Suppressor macrophage treated with lipopolysaccharide for 4 hours (primary cell): ENCODE measurements around the gene ARHGEF2.
"Not testable (repeated sequence)": the region's sequence is repeated elsewhere in the genome, so short reads cannot be mapped to it uniquely, and the experiment has no call there.

ENCODE experiments used
- DNase-seq: peaks from one replicate; pipeline ENCODE4 v3.0.0-alpha.2; 2020

Gene ARHGEF2

GRCh38 chr1:155989242-155990004 is 11.1 kb upstream of the ARHGEF2 start:
- DNase-seq, result peak; percentile 86

DNA sequence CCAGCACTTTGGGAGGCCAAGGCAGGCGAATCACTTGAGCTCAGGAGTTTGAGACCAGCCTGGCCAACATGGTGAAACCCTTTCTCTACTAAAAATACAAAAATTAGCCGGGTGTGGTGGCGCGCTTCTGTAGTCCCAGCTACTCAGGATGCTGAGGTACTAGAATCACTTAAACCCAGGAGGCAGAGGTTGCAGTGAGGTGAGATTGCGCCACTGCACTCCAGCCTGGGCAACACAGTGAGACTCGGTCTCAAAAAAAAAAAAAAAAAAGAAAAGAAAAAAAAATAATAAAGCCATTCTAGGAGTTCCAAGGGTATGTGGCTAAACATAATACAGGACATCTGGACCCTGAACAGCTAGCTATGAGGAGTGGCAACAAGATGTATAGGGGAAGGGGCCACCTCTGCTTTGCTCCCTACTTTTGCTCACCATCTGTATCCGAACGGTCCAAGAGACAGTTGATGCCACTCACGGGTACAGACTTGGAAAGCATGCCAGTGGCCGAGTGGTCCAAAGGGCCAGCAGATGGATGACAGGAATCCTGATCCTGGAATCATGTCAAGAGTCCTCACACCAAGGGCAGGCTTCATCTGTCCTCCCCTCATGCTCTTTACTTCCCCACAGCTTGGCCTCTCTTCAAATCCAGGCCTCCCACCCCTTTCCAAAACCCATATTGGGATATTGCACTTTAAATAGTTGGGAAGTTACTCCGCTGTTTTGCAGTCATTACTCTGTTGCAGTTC is 6.7 kb upstream of the ARHGEF2 start:
- DNase-seq, result not testable (repeated sequence)

- no peak for DNase-seq
These were observed 6.0 kb upstream of the ARHGEF2 start for GRCh38 chr1:155984341-155984740.

- DNase-seq, result no peak
These were observed 5.1 kb upstream of the ARHGEF2 start for GRCh38 chr1:155983191-155984024.

GRCh38 chr1:155982106-155982505 is 3.8 kb upstream of the ARHGEF2 start:
- no peak for DNase-seq

DNA sequence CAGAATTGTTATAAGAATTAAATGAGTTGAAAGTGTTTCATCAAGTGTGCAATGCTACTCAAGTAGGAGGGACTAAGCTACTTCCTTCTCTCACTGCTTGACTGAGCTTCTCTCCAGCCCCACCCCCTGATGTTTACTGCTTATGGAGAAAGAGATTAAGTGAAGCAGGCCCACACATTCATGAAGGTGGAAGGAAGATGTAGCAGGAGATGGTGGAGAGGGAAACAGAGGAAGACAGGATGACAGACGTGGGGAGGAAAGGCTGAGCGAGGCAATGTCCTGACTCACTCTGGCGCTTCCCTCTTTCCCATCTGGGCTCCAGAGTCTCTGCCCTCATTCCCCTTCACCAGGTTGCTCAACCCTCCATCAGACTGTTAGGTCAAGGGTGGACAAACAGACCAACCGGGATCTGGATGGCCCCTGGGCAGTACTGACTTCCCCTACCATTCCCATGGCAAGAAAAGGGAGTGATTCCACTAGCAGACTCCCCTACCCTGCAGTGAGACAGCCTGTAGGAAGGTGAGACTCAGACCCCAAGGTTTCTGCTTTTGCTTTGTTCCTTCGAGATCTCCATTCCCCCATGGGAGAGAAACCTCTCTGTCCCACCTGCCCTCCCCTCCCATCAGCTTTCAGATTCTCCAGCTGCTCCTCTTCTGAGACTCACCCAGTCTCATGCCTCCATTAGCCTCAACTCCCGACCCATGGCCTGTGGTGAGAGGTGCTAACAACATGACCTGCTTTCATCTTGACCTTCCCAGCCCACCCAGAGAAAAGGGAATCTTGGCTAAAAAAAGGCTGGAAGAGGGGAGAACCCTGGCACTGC is 3.1 kb upstream of the ARHGEF2 start:
- peak; percentile 70 for DNase-seq

DNA sequence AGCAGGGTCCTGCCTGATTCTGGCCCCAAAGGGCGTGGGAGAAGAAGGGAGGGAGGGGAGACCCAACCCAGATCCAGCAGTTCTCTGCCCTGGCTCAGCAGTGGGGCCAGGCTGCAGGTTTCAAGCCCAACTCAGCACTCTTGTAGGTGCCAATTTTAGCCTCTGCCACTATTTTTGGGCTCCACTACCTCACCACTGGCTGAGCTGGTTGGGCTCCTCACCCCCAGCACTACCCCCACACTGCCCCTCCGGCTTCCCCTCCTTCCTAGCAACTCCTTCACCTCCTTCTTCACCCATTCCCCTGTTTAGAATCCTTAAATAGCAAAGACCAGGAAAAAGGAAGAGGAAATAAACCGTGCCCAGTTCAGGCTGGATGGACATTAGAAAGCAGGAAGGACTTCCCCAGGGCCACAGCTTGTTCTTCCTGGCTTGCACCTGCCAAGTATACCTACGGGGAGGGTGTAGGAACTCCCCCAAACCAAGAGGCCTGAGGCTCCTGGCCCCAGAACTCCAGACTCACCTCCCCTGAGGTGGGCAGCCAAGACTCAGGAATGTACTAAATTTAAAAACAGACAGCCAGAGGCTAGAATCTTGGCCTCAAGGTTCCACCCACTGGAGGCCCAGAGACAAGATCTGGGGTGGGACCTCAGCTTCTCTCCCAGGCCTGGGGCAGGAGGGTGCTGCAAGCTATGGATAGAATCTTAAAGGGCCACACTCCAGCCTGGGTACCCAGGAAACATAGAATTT is 1.4 kb upstream of the ARHGEF2 start:
- DNase-seq, result peak; percentile 34

DNA sequence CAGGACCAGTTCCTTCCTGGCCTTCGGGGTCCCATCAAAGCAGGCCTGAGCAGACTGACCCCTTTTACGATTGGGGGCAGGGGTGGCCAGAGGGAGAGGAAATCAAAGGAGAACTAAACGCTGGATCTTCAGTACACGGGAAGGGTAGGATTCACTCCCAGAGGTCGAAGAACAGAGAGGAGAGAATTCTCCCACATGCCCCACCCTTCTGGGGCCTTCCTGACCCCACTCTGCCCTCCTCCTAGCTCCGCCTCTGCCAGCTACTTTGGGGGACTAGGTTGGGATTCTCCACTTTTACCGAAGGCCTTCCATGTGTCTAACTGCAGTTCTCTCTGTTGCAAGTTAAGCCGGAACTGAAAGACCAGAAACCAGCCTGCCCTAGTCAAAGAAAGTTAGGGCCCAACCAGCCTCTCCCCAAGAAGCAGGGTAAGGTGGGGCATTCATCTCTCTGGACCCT is 654 bp upstream of the ARHGEF2 start:
- DNase-seq, result peak; percentile 87

- DNase-seq, result peak; percentile 88
These were observed 540 bp downstream of the ARHGEF2 start for GRCh38 chr1:155977690-155978324.

- no peak for DNase-seq
These were observed 1.2 kb downstream of the ARHGEF2 start for GRCh38 chr1:155976913-155977689.

DNA sequence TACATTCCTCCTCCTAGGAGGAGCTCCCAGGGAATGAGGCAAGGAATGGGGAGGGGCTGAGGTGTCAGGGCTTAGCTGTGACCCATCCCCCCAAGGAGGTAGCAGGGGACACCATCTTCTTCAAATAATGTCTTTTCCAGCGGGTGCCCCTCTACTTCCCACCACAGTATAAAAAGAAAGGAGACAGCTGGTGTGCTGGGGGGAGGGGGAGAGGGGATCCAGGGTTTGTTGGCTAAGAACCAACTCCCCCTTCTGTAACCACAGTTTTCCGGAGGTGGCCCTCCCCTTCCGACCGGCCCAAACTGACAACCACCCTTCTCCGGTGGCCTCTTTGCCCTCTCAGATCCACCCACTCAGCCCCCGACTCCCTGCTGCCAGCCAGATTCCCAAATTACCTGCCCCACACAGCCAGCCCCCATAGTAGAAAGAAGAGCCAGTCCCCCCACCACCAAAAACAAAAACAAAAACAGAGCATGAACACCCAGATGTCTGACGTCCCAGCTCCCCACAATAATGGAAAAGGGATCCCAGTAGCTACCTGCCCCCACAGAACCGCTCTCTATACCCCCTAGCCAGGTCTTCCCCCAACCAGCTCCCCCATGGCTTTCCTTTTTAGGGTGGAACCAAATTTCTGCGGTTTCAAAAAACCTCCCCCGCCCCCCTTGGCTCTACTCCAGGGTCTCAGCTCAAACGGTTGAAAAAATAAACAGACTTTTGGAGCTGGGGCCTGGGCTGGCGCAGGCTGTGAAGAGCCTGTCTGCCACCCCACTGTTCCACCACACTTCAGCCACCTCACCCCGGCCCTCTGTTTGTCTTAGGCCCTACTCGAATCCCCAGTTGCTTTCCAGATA is 2.1 kb downstream of the ARHGEF2 start:
- DNase-seq, result peak; percentile 40

DNA sequence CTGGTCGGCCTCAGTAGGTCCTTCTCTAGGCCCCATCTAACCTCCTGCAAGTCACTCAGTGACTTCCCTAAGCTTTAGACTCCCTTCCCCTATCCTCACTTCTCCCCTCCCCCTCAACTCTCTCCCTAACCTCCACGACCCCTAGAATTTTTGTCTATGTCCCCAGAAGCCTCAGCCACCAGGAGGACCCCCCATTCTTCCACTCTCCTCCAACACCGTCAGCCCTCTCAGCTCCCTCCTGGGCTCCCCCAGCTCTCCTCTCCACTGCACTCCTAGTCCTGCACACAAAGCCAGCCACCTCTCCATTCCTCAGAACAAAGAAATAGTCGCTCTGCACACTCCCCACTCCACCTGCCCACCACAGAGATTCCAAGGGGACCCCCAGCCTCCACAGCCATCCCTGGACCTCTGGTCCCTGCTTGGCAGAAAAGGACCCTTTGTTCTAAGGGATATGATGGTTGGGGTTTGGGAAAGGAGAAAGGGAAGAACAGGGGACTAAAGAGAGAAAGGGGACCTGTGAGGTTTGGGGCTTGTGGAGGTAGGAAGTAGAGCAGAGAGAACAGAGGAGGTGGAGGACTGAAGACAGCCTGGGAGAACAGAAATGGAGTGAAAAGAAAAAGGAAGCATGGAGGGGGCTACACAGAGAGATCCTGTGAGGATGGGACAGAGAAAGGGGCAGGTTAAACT is 2.8 kb downstream of the ARHGEF2 start:
- no peak for DNase-seq

DNA sequence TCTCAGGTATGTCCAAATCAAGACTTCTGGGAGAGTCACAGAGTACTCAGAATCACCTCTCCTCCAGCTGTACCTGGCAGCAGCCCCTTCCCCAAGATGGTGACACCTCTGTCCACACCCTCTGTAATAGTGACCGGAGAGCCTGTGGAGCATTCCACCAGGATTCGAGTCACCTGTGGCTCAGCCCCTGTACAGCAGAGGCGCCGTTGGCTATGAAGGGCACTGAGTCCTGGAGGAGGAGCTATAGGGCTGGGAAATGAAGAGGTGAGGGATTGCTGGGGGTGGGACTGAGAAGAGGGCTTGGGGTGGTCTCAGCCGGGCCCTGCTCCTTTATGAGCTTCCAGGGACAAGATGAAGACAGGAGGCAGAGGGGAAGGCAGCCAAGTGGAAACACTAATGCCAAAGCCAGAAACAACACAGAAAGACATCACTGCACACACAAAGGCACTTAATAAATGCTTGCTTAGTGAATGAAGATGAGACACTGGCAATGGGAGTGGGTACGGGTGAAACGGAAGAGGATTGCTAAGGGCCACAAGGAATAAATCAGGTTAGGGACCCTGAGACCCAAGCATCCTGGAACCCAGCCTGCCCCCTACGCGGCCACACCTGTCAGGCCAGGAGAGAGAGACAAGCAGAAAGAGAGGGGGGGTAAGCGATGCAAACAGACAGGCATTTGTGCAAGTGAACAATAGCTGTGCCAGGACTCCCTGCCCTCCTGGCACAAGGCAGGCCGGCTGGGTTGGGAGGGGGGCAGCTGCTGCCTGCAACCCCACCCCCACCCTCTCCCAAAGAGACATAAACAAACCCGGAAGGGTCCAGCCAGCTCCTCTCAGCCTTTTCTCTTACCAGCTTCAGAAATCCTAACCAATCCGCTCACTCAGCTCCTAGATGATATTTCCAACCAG is 3.9 kb downstream of the ARHGEF2 start:
- no peak for DNase-seq

DNA sequence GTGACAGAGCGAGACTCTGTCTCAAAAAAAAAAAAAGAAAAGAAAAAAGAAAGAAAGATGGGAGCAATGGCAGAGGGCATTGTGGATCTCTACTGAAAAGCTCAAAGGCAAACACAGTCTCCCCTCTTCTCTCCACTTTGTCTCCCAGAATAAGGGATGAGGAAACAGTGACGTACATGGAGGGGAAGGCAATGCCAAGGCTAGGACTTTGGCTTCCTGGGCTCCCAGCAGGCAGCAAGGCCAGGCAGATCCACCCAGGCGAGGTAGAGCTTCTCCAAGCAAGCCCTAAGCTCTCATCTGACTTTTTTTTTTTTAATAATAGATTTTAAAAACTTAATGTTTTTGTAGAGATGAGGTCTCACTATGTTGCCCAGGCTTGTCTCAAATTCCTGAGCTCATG is 4.6 kb downstream of the ARHGEF2 start:
- DNase-seq, result no peak

DNA sequence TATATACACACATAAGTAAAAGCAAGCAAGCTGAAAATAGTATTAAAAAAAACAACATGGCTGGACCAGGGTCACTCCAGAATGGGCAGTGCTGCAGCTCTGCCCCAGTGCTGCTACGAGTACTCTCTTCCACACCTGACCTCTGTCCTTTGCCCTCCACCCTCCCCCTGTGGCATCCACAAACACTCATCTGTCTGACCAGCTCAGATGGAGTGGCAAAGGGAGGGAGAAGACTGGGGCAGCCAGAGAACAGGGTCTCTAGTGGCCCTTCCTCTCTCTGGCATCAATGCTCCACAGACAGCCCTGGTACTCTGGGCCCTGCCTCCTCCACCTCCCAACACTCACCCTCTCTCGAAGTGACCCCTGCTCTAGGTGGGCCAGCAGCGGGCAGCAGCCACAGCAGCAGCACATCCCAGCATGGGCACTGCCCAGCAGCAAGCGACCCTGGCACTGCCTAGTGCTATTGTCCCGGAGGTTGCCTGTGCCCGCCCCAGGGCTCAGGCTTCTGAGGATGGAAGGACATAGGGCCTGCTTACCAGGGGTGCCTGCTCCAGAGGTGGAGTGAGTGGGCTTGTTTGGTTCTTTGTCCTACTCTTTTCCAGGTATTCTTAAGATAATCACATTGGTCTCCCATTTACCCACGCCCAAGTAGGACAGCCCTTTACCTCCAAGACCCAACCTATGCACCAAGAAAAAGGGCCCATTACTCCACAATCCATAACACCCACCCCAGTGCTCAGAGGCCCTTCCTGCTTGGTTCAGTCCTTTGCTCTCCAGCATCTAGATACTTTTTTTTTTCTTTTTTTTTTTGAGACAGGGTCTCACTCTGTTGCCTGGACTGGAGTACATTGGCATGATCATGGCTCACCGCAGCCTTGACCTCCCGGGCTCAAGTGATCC is 6.2 kb downstream of the ARHGEF2 start:
- no peak for DNase-seq

- peak; percentile 95 for DNase-seq
These were observed 7.7 kb downstream of the ARHGEF2 start for GRCh38 chr1:155970531-155971167.
